ENCODE results near the gene NCKAP5. TPM values are rescaled to one million over a fixed set of nuclear protein-coding genes. Genes with fewer than 3 reads are reported as not detected.

Gene NCKAP5
- total and polyA plus RNA-seq, 2 of the 8 experiments (the other 6 are each of a cell fraction or from before 2014, with no cell fraction given), result 0.27 to 0.86 TPM

GRCh38 chr2:133496501-133497269 is 71.6 kb downstream of the NCKAP5 start (continued):
- TF ChIP-seq POU5F1 (IDR thresholded peaks at IDR 0.05; ENCODE audit: low read depth, low read length) (no peak), HDAC6 (IDR thresholded peaks at IDR 0.05; ENCODE audit: low read depth, low read length) (no peak), GABPA (IDR thresholded peaks at IDR 0.05; ENCODE audit: borderline replicate concordance, insufficient read depth, low read length) (no peak), PHF8 (conservative IDR thresholded peaks at IDR 0.05; ENCODE audit: low read depth, low read length) (no peak), BRCA1 (IDR thresholded peaks at IDR 0.05; ENCODE audit: low read depth, low read length) (no peak), SP1 (IDR thresholded peaks at IDR 0.05; ENCODE audit: low read depth, low read length) (no peak)
- TF ChIP-seq, protein P1, sequence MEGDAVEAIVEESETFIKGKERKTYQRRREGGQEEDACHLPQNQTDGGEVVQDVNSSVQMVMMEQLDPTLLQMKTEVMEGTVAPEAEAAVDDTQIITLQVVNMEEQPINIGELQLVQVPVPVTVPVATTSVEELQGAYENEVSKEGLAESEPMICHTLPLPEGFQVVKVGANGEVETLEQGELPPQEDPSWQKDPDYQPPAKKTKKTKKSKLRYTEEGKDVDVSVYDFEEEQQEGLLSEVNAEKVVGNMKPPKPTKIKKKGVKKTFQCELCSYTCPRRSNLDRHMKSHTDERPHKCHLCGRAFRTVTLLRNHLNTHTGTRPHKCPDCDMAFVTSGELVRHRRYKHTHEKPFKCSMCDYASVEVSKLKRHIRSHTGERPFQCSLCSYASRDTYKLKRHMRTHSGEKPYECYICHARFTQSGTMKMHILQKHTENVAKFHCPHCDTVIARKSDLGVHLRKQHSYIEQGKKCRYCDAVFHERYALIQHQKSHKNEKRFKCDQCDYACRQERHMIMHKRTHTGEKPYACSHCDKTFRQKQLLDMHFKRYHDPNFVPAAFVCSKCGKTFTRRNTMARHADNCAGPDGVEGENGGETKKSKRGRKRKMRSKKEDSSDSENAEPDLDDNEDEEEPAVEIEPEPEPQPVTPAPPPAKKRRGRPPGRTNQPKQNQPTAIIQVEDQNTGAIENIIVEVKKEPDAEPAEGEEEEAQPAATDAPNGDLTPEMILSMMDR (IDR thresholded peaks at IDR 0.05; ENCODE audit: control extremely low read depth in 1 of 3, insufficient read depth in 1 of 3, low read depth in 1 of 3, low read length in 3 of 3), result no peak
- TF ChIP-seq, protein P2, sequence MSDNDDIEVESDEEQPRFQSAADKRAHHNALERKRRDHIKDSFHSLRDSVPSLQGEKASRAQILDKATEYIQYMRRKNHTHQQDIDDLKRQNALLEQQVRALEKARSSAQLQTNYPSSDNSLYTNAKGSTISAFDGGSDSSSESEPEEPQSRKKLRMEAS (IDR thresholded peaks at IDR 0.05), result no peak
